A549 (cell line): ENCODE data around the gene HIC1. TPM values are rescaled to one million over a fixed set of nuclear protein-coding genes. Genes with fewer than 3 reads are reported as not detected.
A peak's percentile ranks its signal among the peaks of the same experiment; 100 is the strongest.

Experiments used
- ATAC-seq, 2 experiments: fragments of 200-7000 bp in 1 of 2; fragments of >200 bp in 1 of 2; cut with Nextera tagmentation in 1 of 2; cut with Tn5 transposase in 1 of 2; 3 replicates each; pipeline versions ENCODE4 v1.8.0 to v1.9.1; 2018 to 2020; ENCODE audit warnings: mild to moderate bottlenecking in 1 of 2, moderate library complexity in 1 of 2
- CTCF ChIA-PET: fragments of 300-600 bp; sonication (Branson Sonifier 250); formaldehyde crosslinking; extraction: SDS; loops from one replicate; lab custom pipeline; 2021; ENCODE audit warnings: antibody characterized with exemption, inconsistent platforms; lab: Yijun Ruan, JAX
- POLR2A ChIA-PET: fragments of 350-600 bp; formaldehyde crosslinking; extraction: SDS; loops from one replicate; lab custom pipeline; 2021; ENCODE audit warnings: antibody characterized with exemption, inconsistent platforms; lab: Yijun Ruan, JAX
- DNase-seq, 2 experiments: peaks; one replicate each; pipeline versions ENCODE4 v3.0.0 to v3.0.0-alpha.2; 2011 to 2016; ENCODE audit warnings: low read depth in 1 of 2, low spot score in 1 of 2
- FAIRE-seq: peaks from 2 replicates; lab custom pipeline; 2011; peaks lifted over from hg19 to GRCh38; lab: Jason Lieb, UNC
- H3K27ac ChIP-seq, 2 experiments: fragments of >200 bp; sonication (Bioruptor Twin); formaldehyde crosslinking; 3 replicates each; pipeline ENCODE4 v1.5.1; 2016 to 2017
- H3K4me1 ChIP-seq: fragments of >200 bp; sonication (Bioruptor Twin); formaldehyde crosslinking; 3 replicates; pipeline ENCODE4 v1.6.1; 2016
- H3K4me2 ChIP-seq: fragments of >200 bp; sonication (Bioruptor Twin); formaldehyde crosslinking; 3 replicates; pipeline ENCODE4 v1.6.1; 2016
- H3K4me3 ChIP-seq: fragments of >200 bp; sonication (Bioruptor Twin); formaldehyde crosslinking; 3 replicates; pipeline ENCODE4 v1.5.1; 2016
- H3K9me3 ChIP-seq: fragments of >200 bp; sonication (Bioruptor Twin); formaldehyde crosslinking; 3 replicates; pipeline ENCODE4 v1.6.1; 2016
- BCL3 ChIP-seq: fragments of >200 bp; sonication (Bioruptor Twin); formaldehyde crosslinking; IDR thresholded peaks from 3 replicates; pipeline ENCODE4 v1.6.1; 2016
- CHD2 ChIP-seq: fragments of 150-350 bp; IDR thresholded peaks from 2 replicates; pipeline ENCODE4 v1.6.1; 2014; ENCODE audit warnings: low read length; ENCODE audit not compliant: partially characterized antibody
- CHD4 ChIP-seq: fragments of 200-600 bp; sonication (generic); IDR thresholded peaks from 2 replicates; pipeline ENCODE4 v1.6.1; 2016; ENCODE audit warnings: antibody characterized with exemption, mild to moderate bottlenecking, borderline replicate concordance
- FOSB ChIP-seq: fragments of 250-450 bp; sonication (Bioruptor Pico); IDR thresholded peaks from 2 replicates; pipeline ENCODE4 v1.5.0; 2020; ENCODE audit warnings: mild to moderate bottlenecking, moderate library complexity
- GATA3 ChIP-seq: IDR thresholded peaks from 2 replicates; pipeline ENCODE4 v1.6.1; 2012; ENCODE audit warnings: borderline replicate concordance
- HMGXB4 ChIP-seq: fragments of 250-450 bp; sonication (Bioruptor Pico); IDR thresholded peaks from 2 replicates; pipeline ENCODE4 v1.5.0; 2021; ENCODE audit warnings: mild to moderate bottlenecking, moderate library complexity, borderline replicate concordance
- HOXA7 ChIP-seq: fragments of 250-450 bp; sonication (Bioruptor Pico); IDR thresholded peaks from 2 replicates; pipeline ENCODE4 v1.5.0; 2020; ENCODE audit warnings: mild to moderate bottlenecking, moderate library complexity
- MAX ChIP-seq: IDR thresholded peaks from 2 replicates; pipeline ENCODE4 v1.6.1; 2012
- MAZ ChIP-seq: fragments of 150-350 bp; IDR thresholded peaks from 2 replicates; pipeline ENCODE4 v1.6.1; 2014; ENCODE audit warnings: antibody characterized with exemption, low read depth, low read length, borderline replicate concordance
- MYC ChIP-seq: IDR thresholded peaks from 2 replicates; pipeline ENCODE4 v1.6.1; 2012; ENCODE audit warnings: mild to moderate bottlenecking, inconsistent platforms, low read length, improper control_type of control experiment, borderline replicate concordance
- NPAS2 ChIP-seq: fragments of 250-450 bp; sonication (Bioruptor Pico); IDR thresholded peaks from 2 replicates; pipeline ENCODE4 v1.8.0; 2022; ENCODE audit warnings: mild to moderate bottlenecking, moderate library complexity, borderline replicate concordance
- PBX3 ChIP-seq: IDR thresholded peaks from 2 replicates; pipeline ENCODE4 v1.6.1; 2012
- PHF8 ChIP-seq: fragments of 200-600 bp; sonication (generic); IDR thresholded peaks from 2 replicates; pipeline ENCODE4 v1.6.1; 2016; ENCODE audit warnings: low read depth, mild to moderate bottlenecking, antibody characterized with exemption, moderate library complexity, borderline replicate concordance
- POLR2A ChIP-seq: IDR thresholded peaks from 2 replicates; pipeline ENCODE4 v1.6.1; 2012; ENCODE audit warnings: mild to moderate bottlenecking, low read length
- POLR2AphosphoS2 ChIP-seq: conservative IDR thresholded peaks from 2 replicates; pipeline ENCODE4 v1.6.1; 2012; ENCODE audit warnings: low read length, improper control_type of control experiment, inconsistent platforms
- RAD21 ChIP-seq, 2 experiments: fragments of >200 bp in 1 of 2; sonication (Bioruptor Twin) in 1 of 2; formaldehyde crosslinking in 1 of 2; IDR thresholded peaks in 1 of 2; conservative IDR thresholded peaks in 1 of 2; 2 replicates in 1 of 2; 3 replicates in 1 of 2; pipeline ENCODE4 v1.6.1; 2012 to 2018; ENCODE audit warnings: inconsistent platforms in 1 of 2
- REST ChIP-seq: fragments of 200-600 bp; sonication (generic); IDR thresholded peaks from 2 replicates; pipeline ENCODE4 v1.6.1; 2016; ENCODE audit warnings: antibody characterized with exemption, mild to moderate bottlenecking, moderate library complexity
- SREBF2 ChIP-seq: fragments of 450-650 bp; IDR thresholded peaks from 2 replicates; pipeline ENCODE4 v1.6.1; 2014; ENCODE audit warnings: mild to moderate bottlenecking, moderate library complexity
- TP53 ChIP-seq: fragments of 250-450 bp; sonication (Bioruptor Pico); IDR thresholded peaks from 2 replicates; pipeline ENCODE4 v1.5.0; 2021; ENCODE audit warnings: mild to moderate bottlenecking, moderate library complexity
- ZC3H11A ChIP-seq: fragments of 450-650 bp; IDR thresholded peaks from 2 replicates; pipeline ENCODE4 v1.6.1; 2014; ENCODE audit warnings: antibody characterized with exemption, mild to moderate bottlenecking
- WGBS: methylation state at CpG from one replicate; pipeline ENCODE4 v1.1.6; 2017; ENCODE audit errors: missing lambda C conversion rate; 5-methylcytosine and 5-hydroxymethylcytosine counted together
- polyA plus RNA-seq, 4 experiments: library from polyadenylated mRNA; depleted of rRNA in 3 of 4; stranded (reverse); fragments of >200 nt; fragmentation: RNase III in 1 of 4; extraction: RNeasy Plus Mini Kit Qiagen cat#74134 plus additional on column Dnase treatment in 1 of 4; gene quantifications; 2 replicates in 3 of 4; 3 replicates in 1 of 4; pipeline ENCODE4 v1.2.3, GENCODE V29; 2011 to 2017
- TF ChIP-seq, protein P1 (sequence below): IDR thresholded peaks from 2 replicates; pipeline ENCODE4 v1.6.1; 2012; ENCODE audit warnings: low read depth, borderline replicate concordance

Gene HIC1
- polyA plus RNA-seq, 2 of the 4 experiments (the other 2 are of a cell fraction) = 0.13 to 1.3 TPM

GRCh38 chr17:2041561-2042389 is 13.1 kb upstream of the HIC1 start, which contains the start of gene OVCA2 (continued):
- peak; percentile 21; the same call in 1 of the 2 replicates for TF ChIP-seq REST
- no peak for TF ChIP-seq NPAS2 (CRISPR knock-in tag)
- TF ChIP-seq POLR2AphosphoS2 = peak; percentile 92
- TF ChIP-seq GATA3 = peak; percentile 34; the same call in 1 of the 2 replicates
- TF ChIP-seq BCL3 = peak; percentile 79; the same call in 1 of the 3 replicates
- peak; percentile 81; the same call in 1 of the 2 replicates for TF ChIP-seq HMGXB4 (CRISPR knock-in tag)
- no peak for TF ChIP-seq ZC3H11A
- peak; percentile 56 to 61 for TF ChIP-seq RAD21 (conservative IDR thresholded peaks at IDR 0.05 in 1 of 2, IDR thresholded peaks at IDR 0.05 in 1 of 2)
- TF ChIP-seq MAX = peak; percentile 71
- peak; percentile 64; the same call in 1 of the 2 replicates for TF ChIP-seq FOSB
- TF ChIP-seq CHD2 = no peak
- TF ChIP-seq, protein P1, sequence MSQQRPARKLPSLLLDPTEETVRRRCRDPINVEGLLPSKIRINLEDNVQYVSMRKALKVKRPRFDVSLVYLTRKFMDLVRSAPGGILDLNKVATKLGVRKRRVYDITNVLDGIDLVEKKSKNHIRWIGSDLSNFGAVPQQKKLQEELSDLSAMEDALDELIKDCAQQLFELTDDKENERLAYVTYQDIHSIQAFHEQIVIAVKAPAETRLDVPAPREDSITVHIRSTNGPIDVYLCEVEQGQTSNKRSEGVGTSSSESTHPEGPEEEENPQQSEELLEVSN = peak; percentile 35; the same call in 1 of the 2 replicates
- peak; percentile 63; the same call in 1 of the 2 replicates for TF ChIP-seq PBX3
- no peak; the same call in 1 of the 2 replicates for TF ChIP-seq MYC
- TF ChIP-seq, all 56 proteins: peak for 18

DNA sequence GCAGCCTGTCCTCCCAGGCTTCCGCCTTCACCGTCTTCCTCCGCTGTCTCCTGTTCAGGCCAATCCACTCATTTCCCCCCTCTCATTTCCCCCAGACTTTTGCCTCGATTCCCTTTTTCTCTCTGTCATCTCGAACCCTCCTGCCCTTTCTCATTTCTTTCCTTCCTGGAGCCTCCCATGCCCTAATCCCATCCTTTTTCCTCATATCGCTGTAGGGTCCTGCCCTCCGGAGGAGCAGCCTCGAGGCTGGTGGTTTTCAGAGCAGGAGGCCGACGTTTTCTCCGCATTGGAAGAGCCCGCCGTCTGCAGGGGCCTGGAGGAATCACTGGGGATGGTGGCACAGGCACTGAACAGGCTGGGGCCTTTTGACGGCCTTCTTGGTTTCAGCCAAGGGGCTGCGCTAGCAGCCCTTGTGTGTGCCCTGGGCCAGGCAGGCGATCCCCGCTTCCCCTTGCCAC is 12.5 kb upstream of the HIC1 start:
- H3K4me2 ChIP-seq = peak overlapping the region; percentile 96
- DNase-seq (peak; percentile 55 to 61), ATAC-seq (peak; percentile 12 to 28), FAIRE-seq (peak; percentile 56)
- H3K4me1 ChIP-seq = peaks cover 24% of the 10 kb centered on the region
- POLR2A ChIA-PET = no interaction called here
- 31% methylated on average over 17 of the region's 17 CpGs for WGBS
- peak overlapping the region; percentile 93 to 99 for H3K27ac ChIP-seq
- CTCF ChIA-PET = interaction anchor here (1.0 to 16.1 kb wide), 13 partner anchors 15 to 329 kb away, joined by 3 to 224 read pairs (median 6); partner anchors contain the start of genes DPH1, HIC1 and RTN4RL1
- peak overlapping the region; percentile 85 for H3K4me3 ChIP-seq
- TF ChIP-seq SREBF2 (no peak), MAX (0 out of 2 replicates have a peak, but pooled peaks have one; percentile 0), REST (no peak; the same call in 1 of the 2 replicates), PHF8 (0 out of 2 replicates have a peak, but pooled peaks have one; percentile 15), CHD2 (no peak), MAZ (no peak), TP53 (CRISPR knock-in tag) (no peak), CHD4 (no peak), POLR2A (no peak), HOXA7 (peak; percentile 79; the same call in 1 of the 2 replicates)
- no peaks in the 10 kb centered on the region for H3K9me3 ChIP-seq
